HG02678 (cell line): Measurements from ENCODE around the gene ZNF324B.
A peak's percentile ranks its signal among the peaks of the same experiment; 100 is the strongest.
"Not testable (repeated sequence)": the region's sequence is repeated elsewhere in the genome, so short reads cannot be mapped to it uniquely, and the experiment has no call there.

ENCODE experiments used
- ATAC-seq: cut with Tn5 transposase; IDR thresholded peaks from one replicate; pipeline ENCODE4 v1.9.1; 2021; ENCODE audit warnings: mild to moderate bottlenecking, moderate library complexity; ENCODE audit not compliant: unreplicated experiment

The ZNF324B gene

GRCh38 chr19:58451358-58452101 lies at the start of gene ZNF324B:
Gene ZNF324B, plus strand, starts transcription at chr19:58451622. Its CDS starts 2,080 bp downstream, at chr19:58453702.
- peak; percentile 98 for ATAC-seq

GRCh38 chr19:58401840-58402421 lies 49.5 kb upstream of the ZNF324B start:
- ATAC-seq, result no peak

DNA sequence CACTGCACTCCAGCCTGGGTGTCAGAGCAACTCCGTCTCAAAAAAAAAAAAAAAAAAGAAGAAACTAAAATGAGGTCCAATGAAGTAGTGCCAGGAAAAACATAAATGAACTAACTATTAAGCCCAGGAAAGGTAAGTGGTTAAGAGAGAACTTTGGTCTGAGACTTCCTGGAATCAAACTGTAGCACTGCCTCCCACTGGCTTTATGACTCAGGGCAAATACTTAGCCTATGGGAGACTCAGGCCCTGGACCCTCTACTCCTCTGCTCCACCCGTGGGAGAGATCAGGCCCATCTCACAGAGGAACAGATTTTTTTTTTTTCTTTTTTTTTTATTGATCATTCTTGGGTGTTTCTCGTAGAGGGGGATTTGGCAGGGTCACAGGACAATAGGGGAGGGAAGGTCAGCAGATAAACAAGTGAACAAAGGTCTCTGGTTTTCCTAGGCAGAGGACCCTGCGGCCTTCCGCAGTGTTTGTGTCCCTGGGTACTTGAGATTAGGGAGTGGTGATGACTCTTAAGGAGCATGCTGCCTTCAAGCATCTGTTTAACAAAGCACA lies 47.4 kb upstream of the ZNF324B start:
- ATAC-seq, result not testable (repeated sequence)

GRCh38 chr19:58406818-58407657 lies 44.4 kb upstream of the ZNF324B start:
- ATAC-seq, result no peak

GRCh38 chr19:58407658-58408151 lies 43.7 kb upstream of the ZNF324B start:
- ATAC-seq, result no peak

DNA sequence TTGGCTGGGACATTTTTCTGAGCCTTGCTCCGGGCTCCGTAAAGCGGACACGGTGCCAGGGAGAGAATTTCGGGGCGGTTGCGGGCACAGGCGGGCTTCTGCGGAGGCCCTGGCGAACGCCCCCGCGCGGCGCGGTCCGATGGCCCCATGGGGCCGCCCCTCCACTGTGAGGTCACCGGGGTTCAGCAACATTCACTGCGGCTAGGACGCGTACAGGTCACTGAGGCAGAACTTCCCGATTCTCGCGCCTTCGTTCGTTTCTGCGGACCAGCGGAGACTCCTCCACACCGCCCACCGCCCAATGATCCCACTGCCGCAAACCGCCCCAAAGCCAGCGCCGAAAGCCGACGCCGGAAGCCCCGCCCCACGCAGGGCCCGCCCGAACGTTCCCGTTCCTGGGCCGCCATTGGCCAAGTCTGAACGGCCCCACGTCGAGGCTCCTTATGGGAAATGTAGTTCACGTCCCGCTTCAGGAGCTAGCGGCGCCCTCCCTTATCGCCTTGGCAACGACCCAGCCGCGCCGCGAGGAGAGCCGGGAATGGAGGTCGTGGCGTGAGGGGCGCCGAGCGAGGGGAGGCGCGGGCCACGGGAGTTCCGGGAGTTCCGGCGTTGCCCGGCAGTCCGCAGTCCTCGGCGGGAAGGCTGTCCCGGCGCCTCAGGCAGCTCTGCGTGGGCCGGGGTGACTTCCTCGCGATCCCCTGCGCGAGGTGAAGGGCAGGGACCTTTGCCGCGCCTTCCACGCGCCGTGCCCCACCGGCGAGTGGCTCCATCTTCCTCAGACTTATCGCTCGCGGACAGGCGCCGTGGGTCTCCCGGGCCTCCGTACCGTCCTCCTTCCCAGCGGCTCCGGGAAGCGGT lies 43.0 kb upstream of the ZNF324B start, which contains the start of gene ZNF584:
TSS of gene ZNF584 (plus strand) at position 498 of the 858 bp plus-strand sequence. CDS start 499 bp downstream, outside the sequence.
- peak; percentile 88 for ATAC-seq

- peak; percentile 12 for ATAC-seq
These were observed 42.2 kb upstream of the ZNF324B start for GRCh38 chr19:58409010-58409790.

DNA sequence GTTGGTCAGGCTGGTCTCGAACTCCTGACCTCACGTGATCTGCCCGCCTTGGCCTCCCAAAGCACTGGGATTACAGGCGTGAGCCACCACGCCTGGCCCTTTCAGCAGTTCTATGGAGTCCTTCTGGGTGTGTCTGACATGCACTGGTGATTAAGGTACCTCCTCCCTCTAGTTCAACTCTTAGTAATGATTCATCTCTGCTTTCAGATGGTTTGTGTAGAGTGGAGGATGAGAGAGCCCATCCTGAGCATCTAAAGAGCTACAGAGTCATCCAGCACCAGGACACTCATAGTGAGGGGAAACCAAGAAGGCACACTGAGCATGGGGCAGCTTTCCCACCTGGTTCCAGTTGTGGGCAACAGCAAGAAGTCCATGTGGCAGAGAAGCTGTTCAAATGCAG lies 34.8 kb upstream of the ZNF324B start:
- ATAC-seq, result no peak

DNA sequence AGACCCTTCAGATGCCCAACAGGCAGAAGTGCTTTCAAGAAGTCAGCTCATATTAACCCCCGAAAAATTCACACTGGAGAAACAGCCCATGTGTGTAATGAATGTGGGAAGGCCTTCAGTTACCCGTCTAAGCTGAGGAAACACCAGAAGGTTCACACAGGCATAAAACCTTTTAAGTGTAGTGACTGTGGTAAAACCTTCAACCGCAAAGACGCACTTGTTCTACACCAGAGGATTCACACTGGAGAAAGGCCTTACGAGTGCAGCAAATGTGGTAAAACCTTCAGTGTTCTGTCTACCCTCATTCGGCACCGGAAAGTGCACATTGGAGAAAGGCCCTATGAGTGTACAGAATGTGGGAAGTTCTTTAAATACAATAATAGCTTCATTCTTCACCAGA lies 34.4 kb upstream of the ZNF324B start:
- ATAC-seq, result no peak

DNA sequence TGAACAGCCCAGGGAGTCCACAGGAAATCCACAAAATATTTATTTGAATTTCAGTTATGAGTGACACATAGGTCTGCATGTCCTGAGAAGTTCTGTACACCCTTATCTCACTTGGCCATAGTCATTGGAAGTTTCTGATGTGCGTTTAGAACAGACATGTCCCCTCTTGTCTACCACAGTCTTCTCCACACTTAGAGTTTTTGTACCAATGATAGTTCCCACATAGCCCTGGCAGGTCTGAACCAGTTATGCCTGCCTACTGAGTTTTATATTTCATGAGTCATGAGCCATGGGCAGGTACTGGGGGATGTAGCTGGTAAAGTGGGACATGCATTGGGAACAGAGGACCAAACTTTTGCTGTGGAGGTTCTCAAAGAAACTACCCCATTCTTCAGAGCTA lies 22.8 kb upstream of the ZNF324B start:
- no peak for ATAC-seq

DNA sequence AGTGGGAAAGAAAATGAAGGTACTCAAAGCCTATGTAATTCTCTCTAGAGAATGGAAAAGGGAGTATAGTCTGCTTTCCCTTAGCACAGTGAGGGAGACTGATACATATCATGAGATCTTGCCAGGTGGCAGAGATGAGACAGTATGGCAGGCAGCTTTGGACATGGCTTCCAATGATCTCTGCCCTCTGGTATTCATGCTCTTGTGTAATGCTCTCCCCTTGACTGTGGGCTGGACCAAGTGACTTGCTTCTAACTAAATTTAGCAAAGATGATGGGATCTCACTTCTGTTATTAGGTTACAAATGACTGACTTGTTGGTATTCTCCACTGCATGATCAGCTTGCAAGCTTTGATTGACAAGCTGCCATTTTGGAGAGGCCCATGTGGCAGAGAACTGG lies 21.7 kb upstream of the ZNF324B start:
- no peak for ATAC-seq

- ATAC-seq, result no peak
These were observed 17.2 kb upstream of the ZNF324B start for GRCh38 chr19:58434217-58434616.

- peak; percentile 95 for ATAC-seq
These were observed 11.6 kb upstream of the ZNF324B start, which contains the start of gene ZNF132 for GRCh38 chr19:58439576-58440554. Gene ZNF132, minus strand, starts transcription at chr19:58440153. Its CDS starts 332 bp downstream, at chr19:58439821.

GRCh38 chr19:58440556-58440955 lies 10.9 kb upstream of the ZNF324B start:
- ATAC-seq, result no peak

- ATAC-seq, result not testable (repeated sequence)
These were observed 8.4 kb upstream of the ZNF324B start for GRCh38 chr19:58442986-58443385.

DNA sequence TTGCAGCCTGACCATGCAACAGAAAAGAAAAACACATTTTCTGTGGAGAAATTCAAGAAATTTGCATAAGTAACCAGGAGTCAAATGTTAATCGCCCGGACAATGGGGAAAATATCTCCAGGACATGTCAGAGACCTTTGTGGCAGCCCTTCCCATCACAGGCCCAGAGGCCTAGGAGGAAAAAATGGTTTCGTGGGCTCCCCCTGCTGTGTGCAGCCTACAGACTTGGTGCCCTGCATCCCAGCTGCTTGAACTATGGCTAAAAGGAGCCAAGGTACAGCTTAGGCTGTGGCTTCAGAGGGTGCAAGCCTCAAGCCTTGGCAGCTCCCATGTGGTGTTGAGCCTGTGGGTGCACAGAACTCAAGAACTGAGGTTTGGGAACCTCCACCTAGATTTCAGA lies 2.6 kb upstream of the ZNF324B start:
- not testable (repeated sequence) for ATAC-seq

- ATAC-seq, result not testable (repeated sequence)
These were observed 1.4 kb upstream of the ZNF324B start for GRCh38 chr19:58449980-58450379.

DNA sequence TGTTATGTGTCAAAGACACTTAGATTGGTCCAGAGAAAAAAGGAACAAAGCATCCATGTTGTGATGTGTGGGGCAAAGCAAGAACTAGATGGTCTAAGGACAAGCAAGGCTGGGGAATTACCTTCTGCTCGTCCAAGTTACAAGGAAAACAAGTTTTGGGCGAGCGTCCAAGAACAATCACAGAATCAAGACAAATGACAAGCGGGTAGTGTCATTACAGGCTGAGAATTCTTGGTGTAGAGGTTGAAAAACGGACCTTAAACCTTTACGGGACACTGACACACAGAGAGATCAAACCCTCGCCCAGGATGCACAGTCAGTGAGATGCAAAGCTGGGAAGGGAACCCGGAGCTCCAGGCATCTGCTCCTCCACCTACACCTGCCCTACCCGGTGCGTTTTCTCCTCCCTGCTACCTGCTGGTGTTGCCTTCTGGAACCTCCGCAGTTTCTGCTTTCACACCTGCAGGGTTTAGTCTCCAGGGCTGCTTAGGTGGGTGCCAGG lies 515 bp upstream of the ZNF324B start:
- ATAC-seq, result peak; percentile 4
